Epithelial cell of proximal tubule (primary cell): Measurements from ENCODE around the gene PLCL2. TPM values are rescaled to one million over a fixed set of nuclear protein-coding genes. Genes with fewer than 3 reads are reported as not detected.

ENCODE experiments used
- DNase-seq: peaks from one replicate; pipeline ENCODE4 v3.0.0-alpha.2; 2011; ENCODE audit warnings: low read depth
- H3K4me3 ChIP-seq: 2 replicates; pipeline ENCODE4 v1.5.1; 2011; ENCODE audit warnings: low read depth, mild to moderate bottlenecking, low read length
- total RNA-seq: library from RNA; depleted of rRNA; stranded (reverse); fragments of >200 nt; gene quantifications from 2 replicates; pipeline ENCODE4 v1.2.3, GENCODE V29; 2015
- TF ChIP-seq, protein P1 (sequence below): conservative IDR thresholded peaks from 2 replicates; pipeline ENCODE4 v1.5.1; 2012; ENCODE audit warnings: low read depth, mild to moderate bottlenecking, low read length

PLCL2 gene
- total RNA-seq, 1 donor from 2014 or later: 3.5 TPM

- TF ChIP-seq, protein P1, sequence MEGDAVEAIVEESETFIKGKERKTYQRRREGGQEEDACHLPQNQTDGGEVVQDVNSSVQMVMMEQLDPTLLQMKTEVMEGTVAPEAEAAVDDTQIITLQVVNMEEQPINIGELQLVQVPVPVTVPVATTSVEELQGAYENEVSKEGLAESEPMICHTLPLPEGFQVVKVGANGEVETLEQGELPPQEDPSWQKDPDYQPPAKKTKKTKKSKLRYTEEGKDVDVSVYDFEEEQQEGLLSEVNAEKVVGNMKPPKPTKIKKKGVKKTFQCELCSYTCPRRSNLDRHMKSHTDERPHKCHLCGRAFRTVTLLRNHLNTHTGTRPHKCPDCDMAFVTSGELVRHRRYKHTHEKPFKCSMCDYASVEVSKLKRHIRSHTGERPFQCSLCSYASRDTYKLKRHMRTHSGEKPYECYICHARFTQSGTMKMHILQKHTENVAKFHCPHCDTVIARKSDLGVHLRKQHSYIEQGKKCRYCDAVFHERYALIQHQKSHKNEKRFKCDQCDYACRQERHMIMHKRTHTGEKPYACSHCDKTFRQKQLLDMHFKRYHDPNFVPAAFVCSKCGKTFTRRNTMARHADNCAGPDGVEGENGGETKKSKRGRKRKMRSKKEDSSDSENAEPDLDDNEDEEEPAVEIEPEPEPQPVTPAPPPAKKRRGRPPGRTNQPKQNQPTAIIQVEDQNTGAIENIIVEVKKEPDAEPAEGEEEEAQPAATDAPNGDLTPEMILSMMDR: no peak
- no peak for DNase-seq
- H3K4me3 ChIP-seq: no peak overlapping the region
Observed at GRCh38 chr3:17138246-17139039, 253.7 kb downstream of the PLCL2 start.
